Iris pigment epithelial cell (primary cell): ENCODE results near the gene ERVK3-1.
"Not testable (repeated sequence)": the region's sequence is repeated elsewhere in the genome, so short reads cannot be mapped to it uniquely, and the experiment has no call there.

ENCODE experiments used
- DNase-seq: peaks from one replicate; pipeline ENCODE4 v3.0.0-alpha.2; 2011; ENCODE audit warnings: low read depth

Gene ERVK3-1

GRCh38 chr19:58346961-58347929, 42.1 kb downstream of the ERVK3-1 start:
- peak; percentile 75 for DNase-seq

DNA sequence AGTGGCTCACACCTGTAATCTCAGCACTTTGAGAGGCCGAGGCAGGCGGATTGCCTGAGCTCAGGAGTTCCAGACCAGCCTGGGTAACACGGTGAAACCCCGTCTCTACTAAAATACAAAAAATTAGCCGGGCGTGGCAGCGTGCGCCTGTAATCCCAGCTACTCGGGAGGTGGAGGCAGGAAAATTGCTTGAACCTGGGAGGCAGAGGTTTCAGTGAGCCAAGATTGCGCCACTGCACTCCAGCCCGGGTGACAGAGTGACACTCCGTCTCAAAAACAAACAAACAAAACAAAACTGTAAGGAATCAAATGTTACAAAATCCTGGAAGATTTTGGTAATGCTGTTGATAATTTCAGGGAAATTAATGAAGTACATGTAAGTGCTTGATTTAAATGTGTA, 42.9 kb downstream of the ERVK3-1 start:
- DNase-seq: not testable (repeated sequence)

- DNase-seq: no peak
These were observed 44.4 kb downstream of the ERVK3-1 start for GRCh38 chr19:58349590-58349989.

DNA sequence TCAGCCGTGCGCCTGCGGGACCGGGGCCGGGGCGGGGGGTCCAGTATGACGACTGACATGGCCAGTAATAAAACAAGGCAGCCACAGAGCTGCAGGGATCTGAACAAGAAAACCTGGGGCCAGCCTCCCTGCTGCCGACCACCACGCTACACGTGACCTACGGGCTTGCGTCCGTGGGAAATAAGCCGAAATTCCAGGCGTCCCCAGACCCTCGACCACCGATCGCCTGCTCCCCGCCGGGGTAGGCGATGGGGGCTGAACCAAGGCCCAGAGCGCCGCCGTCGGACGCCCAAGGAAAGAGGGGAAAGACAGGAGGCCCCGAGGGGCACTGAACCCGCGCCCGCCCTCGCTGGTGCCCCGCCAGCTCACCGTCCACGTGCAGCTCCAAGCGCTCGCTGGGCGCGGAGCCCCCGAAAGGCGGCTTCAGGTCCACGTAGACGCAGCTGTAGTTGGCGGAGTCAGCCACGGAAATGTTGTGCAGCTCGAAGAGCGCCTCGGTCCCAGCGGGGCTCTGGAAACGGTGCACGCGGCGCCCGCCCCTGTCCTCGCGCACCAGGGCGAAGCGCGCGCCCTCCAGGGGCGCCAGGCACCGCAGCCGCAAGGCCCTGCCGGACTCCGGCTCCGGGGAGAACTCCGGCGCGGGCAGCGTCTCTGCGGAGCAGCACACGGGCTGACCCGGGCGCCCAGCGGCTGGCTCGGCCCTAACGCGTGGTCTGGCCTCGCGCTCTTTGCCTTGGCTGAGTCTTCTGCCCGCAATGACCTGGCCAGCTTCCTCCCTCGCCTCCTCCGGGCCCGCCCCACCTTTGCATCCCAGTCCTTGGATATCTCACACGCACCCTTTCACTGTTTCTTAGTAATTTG, 45.1 kb downstream of the ERVK3-1 start:
- DNase-seq: no peak

DNA sequence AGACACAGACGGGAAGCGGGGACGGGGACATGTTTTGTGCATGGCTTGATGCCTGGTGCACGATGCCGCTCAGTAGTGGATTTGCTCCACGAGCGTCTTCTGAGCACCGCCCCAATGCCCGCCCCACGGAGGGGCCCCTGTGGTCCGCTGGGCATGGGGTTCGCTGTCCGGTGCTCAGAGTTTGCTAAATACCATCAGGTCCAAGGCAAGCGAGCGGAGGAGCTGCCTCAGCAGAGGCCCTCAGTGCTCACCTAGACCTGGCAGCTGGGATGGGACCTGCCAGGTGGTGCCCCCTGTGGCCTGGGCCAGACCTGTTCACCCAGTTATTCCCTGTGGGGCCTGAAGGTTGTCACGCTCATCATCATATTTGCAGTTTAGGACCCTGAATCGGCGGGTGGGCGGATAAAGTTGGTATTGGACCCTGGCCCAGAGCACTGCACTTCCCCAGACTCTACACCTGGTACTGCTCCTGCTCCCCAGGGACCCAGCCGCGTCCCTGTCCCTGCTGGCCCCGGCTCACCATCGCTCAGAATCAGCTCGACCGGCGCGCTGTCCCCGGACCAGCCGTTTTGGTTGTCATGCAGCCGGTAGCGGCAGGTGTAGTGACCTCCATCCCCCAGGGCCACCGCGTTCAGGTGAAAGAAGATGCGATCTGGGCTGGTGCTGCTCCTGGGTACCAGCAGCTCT, 45.8 kb downstream of the ERVK3-1 start:
- DNase-seq: no peak

DNA sequence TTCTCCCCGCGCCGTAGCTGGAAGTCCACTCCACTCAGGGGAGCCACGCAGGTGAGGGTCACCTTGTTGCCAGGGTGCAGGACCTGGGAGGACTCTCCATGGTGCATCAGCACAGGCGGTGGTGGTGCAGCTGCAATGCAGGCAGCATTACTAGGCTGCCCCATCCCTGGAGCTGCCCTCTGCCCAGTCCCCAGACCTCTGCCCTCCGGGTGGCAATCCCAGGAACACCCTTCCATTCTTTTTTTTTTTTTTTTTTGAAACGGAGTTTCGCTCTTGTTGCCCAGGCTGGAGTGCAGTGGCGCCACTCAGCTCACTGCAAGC, 46.3 kb downstream of the ERVK3-1 start:
- no peak for DNase-seq

- no peak for DNase-seq
These were observed 47.0 kb downstream of the ERVK3-1 start for GRCh38 chr19:58351990-58352755.

- DNase-seq: no peak
These were observed 47.8 kb downstream of the ERVK3-1 start, which contains the start of gene A1BG for GRCh38 chr19:58352760-58353671. Gene A1BG, minus strand, starts transcription at chr19:58353492. Its CDS starts 55 bp downstream, at chr19:58353437.

DNA sequence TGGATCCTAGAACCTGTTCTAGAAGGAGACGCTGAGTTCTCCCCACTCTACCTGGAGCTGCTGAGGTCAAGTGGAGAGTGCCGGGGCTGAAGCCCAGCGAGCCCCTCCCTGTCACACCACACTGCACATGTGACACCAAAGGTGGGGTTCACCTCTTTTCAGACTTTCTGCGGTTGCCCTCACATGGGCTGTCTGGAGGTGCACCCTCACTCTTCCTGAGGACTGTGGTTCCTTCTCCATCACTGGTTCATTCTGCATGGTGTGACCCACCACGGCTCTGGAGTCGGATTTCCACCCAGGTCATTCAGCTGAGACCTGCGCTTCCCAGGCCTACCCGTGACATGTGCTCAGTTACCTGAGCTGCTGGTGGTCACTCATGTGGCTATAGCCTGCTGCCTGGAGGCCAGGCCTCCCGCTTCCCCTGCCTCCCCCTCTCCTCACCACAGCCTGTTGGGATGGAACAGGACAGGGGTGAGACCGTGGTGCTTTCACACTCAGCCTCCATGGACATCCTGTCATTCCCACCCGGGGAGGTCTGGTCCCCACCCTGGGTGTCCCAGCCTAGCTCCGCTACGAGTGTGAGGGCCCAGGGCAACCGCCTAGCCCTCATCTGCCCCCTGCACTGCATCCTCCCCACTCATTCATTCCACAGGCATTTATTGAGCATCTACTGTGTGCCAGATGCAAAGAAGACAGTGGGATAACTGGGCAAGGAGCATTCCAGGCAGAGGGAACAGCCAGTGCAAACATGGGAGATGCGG, 48.7 kb downstream of the ERVK3-1 start:
- no peak for DNase-seq

GRCh38 chr19:58354478-58355030, 49.4 kb downstream of the ERVK3-1 start:
- DNase-seq: no peak

DNA sequence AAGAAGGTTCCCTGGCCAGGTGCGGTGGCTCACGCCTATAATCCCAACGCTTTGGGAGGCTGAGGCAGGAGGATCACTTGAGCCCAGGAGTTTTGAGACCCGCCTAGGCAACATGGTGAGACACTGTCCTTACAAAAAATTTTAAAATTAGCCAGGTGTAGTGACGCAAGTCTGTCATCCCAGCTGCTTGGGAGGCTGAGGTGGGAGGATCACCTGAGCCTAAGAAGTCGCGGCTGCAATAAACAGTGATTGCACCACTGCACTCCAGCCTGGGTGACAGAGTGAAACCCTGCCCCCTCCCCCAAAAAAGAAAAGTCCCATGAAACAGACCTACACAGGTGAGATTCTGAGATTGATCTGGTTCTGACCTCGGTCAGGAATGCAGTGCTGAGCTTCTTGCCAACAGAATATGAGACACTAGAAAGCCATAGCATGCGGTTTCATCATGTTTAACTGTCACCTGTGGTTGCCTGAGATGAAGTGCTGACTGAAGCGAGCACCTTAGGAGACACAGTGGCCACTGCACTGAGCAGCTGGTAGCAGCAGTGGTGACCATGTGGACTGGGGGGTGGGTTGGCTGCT, 50.1 kb downstream of the ERVK3-1 start:
- no peak for DNase-seq

GRCh38 chr19:58355908-58356765, 51.0 kb downstream of the ERVK3-1 start:
- peak; percentile 53 for DNase-seq

DNA sequence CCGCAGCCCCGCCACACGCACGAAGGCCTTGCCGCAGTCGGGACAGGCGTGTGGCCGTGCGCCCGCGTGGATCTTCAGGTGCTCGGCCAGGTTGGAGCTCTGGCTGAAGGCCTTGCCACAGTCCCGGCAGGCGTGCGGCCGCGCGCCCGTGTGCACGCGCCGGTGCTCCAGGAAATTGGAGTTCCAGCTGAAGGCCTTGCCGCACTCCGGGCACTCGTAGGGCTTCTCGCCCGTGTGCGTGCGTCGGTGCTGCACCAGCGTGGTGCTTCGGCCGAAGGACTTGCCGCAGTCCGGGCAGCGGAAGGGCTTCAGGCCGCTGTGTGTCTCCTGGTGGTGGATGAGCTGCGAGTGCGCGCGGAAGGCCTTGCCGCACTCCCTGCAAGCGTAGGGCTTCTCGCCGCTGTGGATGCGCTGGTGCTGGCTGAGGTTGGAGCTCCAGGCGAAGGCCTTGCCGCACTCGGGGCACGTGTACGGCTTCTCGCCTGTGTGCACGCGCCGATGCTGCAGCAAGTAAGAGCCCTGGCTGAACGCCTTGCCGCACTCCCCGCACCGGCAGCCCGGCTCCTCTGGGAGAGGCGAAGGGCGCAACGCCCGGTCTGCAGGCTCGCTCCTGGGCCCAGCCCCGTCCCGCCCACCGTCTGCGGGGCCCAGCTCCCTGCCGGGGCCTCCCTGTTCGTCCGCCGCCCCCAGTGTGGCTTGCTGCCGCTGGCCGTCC, 51.7 kb downstream of the ERVK3-1 start:
- peak; percentile 29 for DNase-seq

- no peak for DNase-seq
These were observed 52.4 kb downstream of the ERVK3-1 start for GRCh38 chr19:58357481-58358145.

DNA sequence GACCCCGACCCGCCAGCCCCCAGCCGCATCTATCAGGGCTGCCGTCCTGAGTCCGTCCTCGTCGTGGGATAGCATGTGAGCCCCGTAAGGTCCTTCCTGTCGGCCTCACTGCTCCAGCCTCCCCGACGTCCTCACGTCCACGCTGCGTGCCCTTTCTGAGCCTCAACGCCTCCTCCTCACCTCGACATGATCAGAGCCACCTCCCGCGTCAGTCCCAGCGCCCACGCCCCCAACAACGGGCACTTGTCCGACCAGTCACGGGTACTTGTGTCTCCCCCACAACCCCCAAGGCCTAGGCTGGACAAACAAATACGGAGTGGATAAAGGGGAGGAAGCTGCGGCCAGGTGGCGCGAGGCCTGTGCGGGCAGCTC, 56.7 kb downstream of the ERVK3-1 start:
- DNase-seq: no peak

DNA sequence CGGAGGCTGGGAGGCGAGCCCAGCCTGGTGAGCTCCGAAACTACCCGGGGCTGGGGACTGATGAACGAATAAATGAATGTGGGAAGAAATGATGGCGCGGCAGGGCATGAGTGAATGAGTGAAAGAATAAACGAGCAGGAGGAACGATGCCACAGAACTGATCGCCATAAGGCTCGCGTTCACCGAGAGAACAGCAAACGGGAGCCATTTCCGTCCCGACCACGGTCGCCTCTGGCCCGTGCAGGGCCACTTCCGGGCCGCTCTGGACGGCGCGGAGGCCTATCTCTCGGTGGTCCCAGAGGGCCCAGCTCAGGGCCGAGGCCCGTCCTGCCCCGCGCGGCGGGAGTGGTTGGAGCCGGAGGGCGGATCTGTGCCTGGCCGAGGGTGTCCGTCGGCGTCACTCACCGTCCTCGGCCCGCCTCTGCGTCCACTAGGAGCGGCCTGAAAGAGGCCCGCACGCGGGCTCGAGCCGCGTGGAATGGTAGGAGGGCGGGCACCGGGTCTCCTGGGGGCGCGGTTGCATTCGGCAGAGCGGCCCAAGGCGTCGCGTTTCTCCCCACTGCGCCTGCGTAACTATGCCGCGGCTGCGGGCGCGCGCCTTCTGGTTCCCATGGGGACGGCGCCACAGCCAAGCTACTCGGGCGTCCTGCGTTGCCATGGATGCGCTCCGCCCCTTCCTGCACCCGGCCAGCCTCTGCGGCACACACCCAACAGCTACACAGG, 57.3 kb downstream of the ERVK3-1 start, which contains the start of gene ZNF497:
Gene ZNF497 (minus strand): TSS at position 480 of the 723 bp plus-strand sequence. CDS start 5,116 bp downstream, outside the sequence.
- peak; percentile 95 for DNase-seq
